ENCODE data around the gene GPRIN3. TPM values are rescaled to one million over a fixed set of nuclear protein-coding genes. Genes with fewer than 3 reads are reported as not detected.

GPRIN3 gene
- total and polyA plus RNA-seq, 2 experiments from 2014 or later = 5.1 to 18.0 TPM

DNA sequence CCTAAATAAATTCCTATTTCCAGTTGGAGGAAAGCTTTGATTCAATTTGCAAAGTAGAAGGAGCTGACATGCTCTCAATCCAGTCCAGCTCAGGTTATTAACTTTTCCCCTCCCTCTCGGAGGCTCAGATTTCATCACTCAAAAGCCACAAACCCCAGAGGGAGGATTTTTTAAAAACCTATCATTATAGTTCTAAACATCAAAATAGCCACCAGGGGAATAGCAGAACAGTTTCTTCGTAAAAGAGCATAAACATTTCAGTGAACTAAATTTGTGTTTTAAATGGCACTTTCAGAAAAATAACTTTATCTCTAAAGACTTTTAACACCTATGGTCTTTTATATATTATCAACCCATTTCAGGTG lies 8.8 kb downstream of the GPRIN3 start:
- no peaks in the 10 kb centered on the region for H3K36me3 ChIP-seq
- no peak overlapping the region for H3K4me3 ChIP-seq
- DNase-seq (ENCODE audit: low read depth in 1 of 2, low spot score in 1 of 2) = peak; percentile 41 to 48
- peak overlapping the region; percentile 85 for H3K27ac ChIP-seq
- no peaks in the 10 kb centered on the region for H3K9me3 ChIP-seq (ENCODE audit: low read depth)
- no peaks in the 10 kb centered on the region for H3K27me3 ChIP-seq
- peaks cover 63% of the 10 kb centered on the region for H3K4me1 ChIP-seq (ENCODE audit: low read depth)
- TF ChIP-seq, protein P1, sequence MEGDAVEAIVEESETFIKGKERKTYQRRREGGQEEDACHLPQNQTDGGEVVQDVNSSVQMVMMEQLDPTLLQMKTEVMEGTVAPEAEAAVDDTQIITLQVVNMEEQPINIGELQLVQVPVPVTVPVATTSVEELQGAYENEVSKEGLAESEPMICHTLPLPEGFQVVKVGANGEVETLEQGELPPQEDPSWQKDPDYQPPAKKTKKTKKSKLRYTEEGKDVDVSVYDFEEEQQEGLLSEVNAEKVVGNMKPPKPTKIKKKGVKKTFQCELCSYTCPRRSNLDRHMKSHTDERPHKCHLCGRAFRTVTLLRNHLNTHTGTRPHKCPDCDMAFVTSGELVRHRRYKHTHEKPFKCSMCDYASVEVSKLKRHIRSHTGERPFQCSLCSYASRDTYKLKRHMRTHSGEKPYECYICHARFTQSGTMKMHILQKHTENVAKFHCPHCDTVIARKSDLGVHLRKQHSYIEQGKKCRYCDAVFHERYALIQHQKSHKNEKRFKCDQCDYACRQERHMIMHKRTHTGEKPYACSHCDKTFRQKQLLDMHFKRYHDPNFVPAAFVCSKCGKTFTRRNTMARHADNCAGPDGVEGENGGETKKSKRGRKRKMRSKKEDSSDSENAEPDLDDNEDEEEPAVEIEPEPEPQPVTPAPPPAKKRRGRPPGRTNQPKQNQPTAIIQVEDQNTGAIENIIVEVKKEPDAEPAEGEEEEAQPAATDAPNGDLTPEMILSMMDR (IDR thresholded peaks at IDR 0.05; ENCODE audit: low read depth, low read length) = no peak

DNA sequence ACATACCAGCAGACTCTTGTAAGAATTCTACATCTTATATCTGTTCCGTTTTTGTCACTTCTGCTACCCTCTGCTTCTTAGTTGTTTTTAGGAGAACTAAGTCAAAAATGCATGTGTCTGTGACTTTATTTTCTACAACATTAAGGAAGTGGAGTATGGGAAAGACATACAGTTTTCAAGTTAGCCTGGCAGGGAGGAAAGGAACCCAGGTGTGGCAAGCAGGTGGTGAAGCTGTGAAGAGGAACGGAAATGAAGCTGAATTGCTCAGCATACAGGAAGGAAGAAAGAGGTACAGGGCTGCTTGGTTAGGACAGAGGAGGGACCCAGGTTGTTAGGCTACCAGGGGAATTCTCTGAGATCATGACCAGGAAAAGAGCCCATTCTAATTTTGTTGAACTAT lies 9.4 kb downstream of the GPRIN3 start:
- DNase-seq (ENCODE audit: low read depth in 1 of 2, low spot score in 1 of 2) = no peak

DNA sequence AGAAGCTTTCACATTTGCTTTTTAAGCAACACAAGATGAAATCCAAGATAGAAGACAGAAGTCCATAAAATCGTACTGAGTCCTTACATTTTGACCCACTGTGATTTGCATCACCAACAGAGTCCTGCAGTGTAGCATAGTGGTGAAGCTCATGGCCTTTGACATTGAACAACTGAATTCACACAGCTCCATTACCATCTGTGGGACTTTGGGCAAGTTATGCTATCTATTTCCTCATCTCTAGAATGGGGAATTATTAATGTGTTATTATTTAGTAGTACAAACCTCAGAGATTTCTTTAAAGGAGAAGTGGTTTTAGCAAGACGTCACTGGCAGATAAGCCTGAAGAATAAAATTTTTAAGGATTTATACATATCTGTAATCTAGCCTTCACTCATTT lies 10.7 kb downstream of the GPRIN3 start:
- Histone ChIP-seq H3K9me3 (ENCODE audit: low read depth) (no peaks in the 10 kb centered on the region), H3K4me3 (no peak overlapping the region), H3K27me3 (no peaks in the 10 kb centered on the region), H3K4me1 (ENCODE audit: low read depth) (peaks cover 63% of the 10 kb centered on the region), H3K36me3 (no peaks in the 10 kb centered on the region), H3K27ac (no peak overlapping the region)
- no peak for DNase-seq (ENCODE audit: low read depth in 1 of 2, low spot score in 1 of 2)
- TF ChIP-seq, protein P1 (IDR thresholded peaks at IDR 0.05; ENCODE audit: low read depth, low read length) = no peak

More for the DNA sequence above, 9.4 kb downstream of the GPRIN3 start:
- Histone ChIP-seq H3K9me3 (ENCODE audit: low read depth) (no peaks in the 10 kb centered on the region), H3K36me3 (no peaks in the 10 kb centered on the region), H3K27me3 (no peaks in the 10 kb centered on the region), H3K27ac (peak overlapping the region; percentile 85), H3K4me1 (ENCODE audit: low read depth) (peaks cover 63% of the 10 kb centered on the region), H3K4me3 (no peak overlapping the region)
- TF ChIP-seq, protein P1 (IDR thresholded peaks at IDR 0.05; ENCODE audit: low read depth, low read length) = no peak

DNA sequence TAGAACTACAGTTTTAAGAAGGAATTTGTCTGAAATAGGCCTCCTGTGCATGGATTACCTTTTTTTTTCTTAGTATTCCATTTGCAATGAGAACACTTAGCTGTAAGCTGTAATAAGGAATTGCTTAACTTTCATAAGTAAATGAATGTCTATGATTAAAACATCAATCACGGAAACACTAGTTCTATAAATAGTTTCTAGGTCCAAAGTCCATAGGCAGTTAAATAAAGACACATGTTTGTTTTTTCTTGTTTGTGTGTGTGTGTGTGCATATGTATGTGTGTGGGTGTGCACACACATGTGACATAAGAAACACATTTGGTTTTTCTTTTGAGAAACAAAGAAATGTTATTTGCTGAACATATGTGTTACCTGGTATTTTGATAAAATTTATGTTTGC lies 11.2 kb downstream of the GPRIN3 start:
- no peak overlapping the region for H3K27ac ChIP-seq
- TF ChIP-seq, protein P1 (IDR thresholded peaks at IDR 0.05; ENCODE audit: low read depth, low read length) = no peak

DNA sequence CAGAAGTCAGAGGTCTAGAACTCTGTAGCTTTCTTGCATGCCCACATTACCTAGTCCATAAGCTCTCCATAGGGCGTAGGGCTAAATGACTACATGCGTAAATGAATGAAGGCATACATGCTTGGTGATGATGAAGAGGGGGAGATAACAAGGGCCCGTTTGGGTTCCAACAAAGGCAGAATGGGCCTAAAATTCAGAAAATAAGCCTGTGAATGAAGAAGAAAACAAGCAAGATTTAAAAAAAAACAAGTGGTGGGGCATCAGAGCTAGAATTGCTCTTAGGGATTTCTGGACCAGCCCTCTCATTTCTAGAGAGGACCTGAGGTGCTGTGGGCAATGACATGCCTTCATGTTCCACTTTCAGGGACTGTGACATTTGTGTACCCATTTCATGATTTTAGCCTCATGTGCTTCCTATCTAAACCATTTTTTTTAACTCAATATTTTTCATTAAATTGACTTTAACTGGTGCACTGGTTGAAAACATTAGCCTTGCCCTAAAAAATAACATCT lies 12.1 kb downstream of the GPRIN3 start:
- Histone ChIP-seq H3K27me3 (no peaks in the 10 kb centered on the region), H3K4me1 (ENCODE audit: low read depth) (peaks cover 52% of the 10 kb centered on the region), H3K36me3 (no peaks in the 10 kb centered on the region), H3K27ac (no peak overlapping the region), H3K4me3 (no peak overlapping the region), H3K9me3 (ENCODE audit: low read depth) (no peaks in the 10 kb centered on the region)
- no peak for DNase-seq (ENCODE audit: low read depth in 1 of 2, low spot score in 1 of 2)
- TF ChIP-seq, protein P1 (IDR thresholded peaks at IDR 0.05; ENCODE audit: low read depth, low read length) = no peak

More for the DNA sequence above, 11.2 kb downstream of the GPRIN3 start:
- Histone ChIP-seq H3K9me3 (ENCODE audit: low read depth) (no peaks in the 10 kb centered on the region), H3K4me3 (no peak overlapping the region), H3K27me3 (no peaks in the 10 kb centered on the region), H3K36me3 (no peaks in the 10 kb centered on the region), H3K4me1 (ENCODE audit: low read depth) (peaks cover 61% of the 10 kb centered on the region)
- no peak for DNase-seq (ENCODE audit: low read depth in 1 of 2, low spot score in 1 of 2)

Data from cardiac muscle cell (in vitro differentiated cells and primary cell).